DND-41 (cell line): ENCODE data around the gene NBR1.
"Not testable (repeated sequence)": the region's sequence is repeated elsewhere in the genome, so short reads cannot be mapped to it uniquely, and the experiment has no call there.

Experiments
- ATAC-seq: fragments of 200-7000 bp; cut with Tn5 transposase; 3 replicates; pipeline ENCODE4 v1.9.1; 2021; ENCODE audit warnings: low read depth; ENCODE audit not compliant: insufficient read depth
- DNase-seq: peaks from one replicate; pipeline ENCODE4 v3.0.0-alpha.2; 2020
- H2AFZ ChIP-seq: 2 replicates; pipeline ENCODE4 v1.6.0; 2012; ENCODE audit warnings: low read depth, low read length
- H3K27ac ChIP-seq: 2 replicates; pipeline ENCODE4 v1.5.1; 2012; ENCODE audit warnings: low read length, inconsistent platforms
- H3K27me3 ChIP-seq: fragments of 200-600 bp; sonication (generic); 2 replicates; pipeline ENCODE4 v1.6.0; 2012; ENCODE audit warnings: low read length, mild to moderate bottlenecking, inconsistent platforms; ENCODE audit not compliant: insufficient read depth, poor library complexity
- H3K36me3 ChIP-seq: 2 replicates; pipeline ENCODE4 v1.5.1; 2012; ENCODE audit warnings: low read length, inconsistent platforms; ENCODE audit not compliant: insufficient read depth
- H3K4me1 ChIP-seq: 2 replicates; pipeline ENCODE4 v1.5.1; 2012; ENCODE audit warnings: mild to moderate bottlenecking, low read length; ENCODE audit not compliant: insufficient read depth
- H3K4me2 ChIP-seq: 2 replicates; pipeline ENCODE4 v1.6.0; 2012; ENCODE audit warnings: mild to moderate bottlenecking, moderate library complexity, low read length, inconsistent platforms; ENCODE audit not compliant: insufficient read depth
- H3K4me3 ChIP-seq, 2 experiments: fragments of 200-600 bp in 1 of 2; shearing (Covaris generic) in 1 of 2; 2 replicates each; pipeline ENCODE4 v1.5.1; 2012 to 2016; ENCODE audit warnings: inconsistent platforms in 2 of 2, low read length in 2 of 2, mild to moderate bottlenecking in 2 of 2, low read depth in 1 of 2, moderate library complexity in 1 of 2
- H3K79me2 ChIP-seq: 2 replicates; pipeline ENCODE4 v1.6.0; 2012; ENCODE audit warnings: low read length, inconsistent platforms; ENCODE audit not compliant: insufficient read depth
- H3K9ac ChIP-seq: 2 replicates; pipeline ENCODE4 v1.6.0; 2012; ENCODE audit warnings: low read depth, mild to moderate bottlenecking, inconsistent platforms, low read length, moderate library complexity
- H3K9me3 ChIP-seq: 2 replicates; pipeline ENCODE4 v1.5.1; 2012; ENCODE audit warnings: low read length, moderate library complexity, mild to moderate bottlenecking, inconsistent platforms; ENCODE audit not compliant: insufficient read depth, severe bottlenecking
- H4K20me1 ChIP-seq: 2 replicates; pipeline ENCODE4 v1.6.0; 2012; ENCODE audit warnings: low read length; ENCODE audit not compliant: insufficient read depth

NBR1 gene

DNA sequence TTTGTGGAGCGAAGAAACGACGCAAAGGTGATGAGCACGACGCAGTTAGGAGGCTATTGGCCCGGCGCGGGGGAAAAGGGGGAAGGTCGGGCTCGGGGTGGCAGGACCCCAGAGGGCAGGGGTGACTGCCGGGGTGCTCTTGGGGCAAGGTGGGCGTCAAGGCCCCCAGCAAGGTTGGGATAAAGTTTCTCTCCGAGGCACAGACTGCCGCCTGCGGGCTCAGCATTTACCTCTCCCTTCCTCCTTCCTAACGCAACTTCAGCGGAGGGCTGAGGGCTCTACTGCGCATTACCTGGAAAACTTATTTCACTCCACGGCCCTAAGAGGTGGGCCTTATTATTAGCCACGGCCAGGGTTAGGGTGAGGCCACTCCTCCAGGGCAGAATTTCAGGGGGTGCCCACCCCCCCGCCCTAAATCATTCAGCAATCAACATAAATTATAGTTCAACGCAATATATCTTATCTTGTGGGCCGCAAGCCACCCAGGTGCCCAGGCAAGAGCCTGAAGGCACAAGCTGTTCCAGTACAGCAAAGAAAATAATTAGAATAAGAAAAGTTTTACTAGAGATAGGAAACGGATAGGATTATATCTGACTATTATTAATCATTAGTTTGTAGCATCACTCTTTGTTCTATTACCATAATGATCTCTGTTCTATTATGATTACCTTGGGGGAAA lies 61.1 kb downstream of the NBR1 start:
- H3K9ac ChIP-seq, H3K4me3 ChIP-seq, H3K27ac ChIP-seq, H3K4me2 ChIP-seq, ATAC-seq, H3K36me3 ChIP-seq, H3K9me3 ChIP-seq, H3K79me2 ChIP-seq, H4K20me1 ChIP-seq, H2AFZ ChIP-seq, H3K27me3 ChIP-seq, H3K4me1 ChIP-seq: not testable (repeated sequence)
- peak; percentile 21 for DNase-seq

DNA sequence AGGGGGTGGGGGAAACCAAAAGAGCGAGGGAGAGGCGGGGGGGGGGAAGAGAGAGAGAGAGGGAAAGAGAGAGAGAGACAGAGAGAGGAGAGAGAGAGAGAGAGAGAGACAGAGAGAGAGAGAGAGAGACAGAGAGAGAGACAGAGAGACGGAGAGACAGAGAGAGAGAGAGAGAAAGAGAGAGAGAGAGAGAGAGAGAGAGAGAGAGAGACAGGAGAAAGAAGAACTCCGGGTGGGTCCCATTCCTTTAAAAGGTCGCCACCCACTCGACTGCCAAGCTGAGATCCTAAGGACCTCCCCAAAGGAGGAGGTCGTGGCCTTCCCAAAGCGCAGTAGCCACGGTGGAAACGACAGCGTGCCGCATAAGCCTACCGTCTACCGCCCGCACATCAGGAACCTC lies 62.2 kb downstream of the NBR1 start:
- not testable (repeated sequence) for H3K27ac ChIP-seq, H3K36me3 ChIP-seq, H3K9ac ChIP-seq, H3K9me3 ChIP-seq, H3K4me1 ChIP-seq, H3K4me3 ChIP-seq, H2AFZ ChIP-seq, H3K27me3 ChIP-seq, H3K4me2 ChIP-seq, DNase-seq, ATAC-seq, H4K20me1 ChIP-seq, H3K79me2 ChIP-seq

DNA sequence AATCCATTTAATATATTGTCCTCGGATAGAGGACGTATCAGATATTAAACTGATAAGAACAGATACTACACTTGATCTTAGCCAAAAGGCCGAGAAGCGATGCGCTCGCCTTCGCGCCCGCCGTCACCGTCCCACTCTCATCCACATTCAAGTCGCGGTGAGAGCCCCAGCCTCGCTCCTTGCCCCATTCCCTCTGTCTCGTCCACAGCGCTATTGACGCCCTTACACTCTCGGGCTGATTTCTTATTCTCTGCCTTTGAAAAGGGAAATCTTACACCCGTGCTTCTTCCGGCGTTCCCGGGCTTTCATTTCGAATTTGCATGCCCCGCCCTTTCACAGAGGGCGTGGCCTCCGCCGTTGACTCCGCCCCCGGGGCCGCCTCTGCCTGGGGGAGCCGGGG lies 62.9 kb downstream of the NBR1 start, which contains the start of gene RNU2-1:
Gene RNU2-1, minus strand, starts transcription at position 101 of the 400 bp plus-strand sequence.
- not testable (repeated sequence) for H3K4me3 ChIP-seq, H3K27ac ChIP-seq, H3K27me3 ChIP-seq, H2AFZ ChIP-seq, DNase-seq, H3K36me3 ChIP-seq, H3K9me3 ChIP-seq, H3K79me2 ChIP-seq, H3K4me2 ChIP-seq, ATAC-seq, H3K4me1 ChIP-seq, H3K9ac ChIP-seq, H4K20me1 ChIP-seq

DNA sequence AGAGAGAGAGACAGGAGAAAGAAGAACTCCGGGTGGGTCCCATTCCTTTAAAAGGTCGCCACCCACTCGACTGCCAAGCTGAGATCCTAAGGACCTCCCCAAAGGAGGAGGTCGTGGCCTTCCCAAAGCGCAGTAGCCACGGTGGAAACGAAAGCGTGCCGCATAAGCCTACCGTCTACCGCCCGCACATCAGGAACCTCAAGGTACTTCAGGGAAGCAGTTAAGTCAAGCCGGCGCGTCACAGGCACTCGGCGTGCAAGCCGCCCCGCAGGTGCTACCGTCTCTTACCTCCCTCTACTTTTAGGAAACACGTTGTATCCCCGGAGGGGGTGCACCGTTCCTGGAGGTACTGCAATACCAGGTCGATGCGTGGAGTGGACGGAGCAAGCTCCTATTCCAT lies 68.6 kb downstream of the NBR1 start:
- H3K4me3 ChIP-seq, H3K36me3 ChIP-seq: not testable (repeated sequence)
- peak; percentile 56 for ATAC-seq

DNA sequence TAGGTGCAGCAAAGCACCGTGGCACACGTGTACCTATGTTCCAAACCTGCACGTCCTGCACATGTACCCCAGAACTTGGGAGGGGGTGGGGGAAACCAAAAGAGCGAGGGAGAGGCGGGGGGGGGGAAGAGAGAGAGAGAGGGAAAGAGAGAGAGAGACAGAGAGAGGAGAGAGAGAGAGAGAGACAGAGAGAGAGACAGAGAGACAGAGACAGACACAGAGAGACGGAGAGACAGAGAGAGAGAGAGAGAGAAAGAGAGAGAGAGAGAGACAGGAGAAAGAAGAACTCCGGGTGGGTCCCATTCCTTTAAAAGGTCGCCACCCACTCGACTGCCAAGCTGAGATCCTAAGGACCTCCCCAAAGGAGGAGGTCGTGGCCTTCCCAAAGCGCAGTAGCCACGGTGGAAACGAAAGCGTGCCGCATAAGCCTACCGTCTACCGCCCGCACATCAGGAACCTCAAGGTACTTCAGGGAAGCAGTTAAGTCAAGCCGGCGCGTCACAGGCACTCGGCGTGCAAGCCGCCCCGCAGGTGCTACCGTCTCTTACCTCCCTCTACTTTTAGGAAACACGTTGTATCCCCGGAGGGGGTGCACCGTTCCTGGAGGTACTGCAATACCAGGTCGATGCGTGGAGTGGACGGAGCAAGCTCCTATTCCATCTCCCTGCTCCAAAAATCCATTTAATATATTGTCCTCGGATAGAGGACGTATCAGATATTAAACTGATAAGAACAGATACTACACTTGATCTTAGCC lies 69.8 kb downstream of the NBR1 start:
- not testable (repeated sequence) for H3K4me3 ChIP-seq, H3K4me2 ChIP-seq, H3K27ac ChIP-seq, H3K9me3 ChIP-seq, H3K79me2 ChIP-seq, H3K9ac ChIP-seq, H3K36me3 ChIP-seq, H4K20me1 ChIP-seq, H2AFZ ChIP-seq, H3K4me1 ChIP-seq, H3K27me3 ChIP-seq
- peak; percentile 28 for DNase-seq
- ATAC-seq: peak; percentile 55

More for the DNA sequence above, 68.6 kb downstream of the NBR1 start:
- not testable (repeated sequence) for H3K4me1 ChIP-seq, H3K27me3 ChIP-seq, H3K4me2 ChIP-seq, H3K79me2 ChIP-seq, DNase-seq, H2AFZ ChIP-seq, H3K27ac ChIP-seq, H4K20me1 ChIP-seq, H3K9ac ChIP-seq, H3K9me3 ChIP-seq

DNA sequence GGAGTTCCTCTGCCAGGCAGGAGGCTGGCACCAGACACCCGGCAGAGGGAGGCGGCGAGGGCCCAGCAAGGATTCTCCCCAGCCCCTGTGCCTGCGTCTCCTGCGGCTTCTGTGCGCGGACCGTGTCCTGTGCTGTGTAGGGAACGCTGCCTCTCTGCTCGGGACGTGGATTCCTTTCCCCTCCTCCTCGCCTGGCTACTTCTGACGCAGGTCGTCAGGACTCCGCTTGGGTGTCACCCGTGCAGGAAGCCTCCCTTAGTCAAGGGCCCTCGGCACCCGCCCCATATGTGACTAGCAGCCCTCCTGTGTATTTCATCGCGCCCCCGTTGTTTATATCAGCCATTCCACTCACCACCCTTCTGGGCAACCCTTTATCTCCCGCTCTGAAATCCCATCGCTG lies 75.4 kb downstream of the NBR1 start:
- not testable (repeated sequence) for ATAC-seq

More for the DNA sequence above, 75.4 kb downstream of the NBR1 start:
- not testable (repeated sequence) for H3K4me1 ChIP-seq, H3K27me3 ChIP-seq, H3K27ac ChIP-seq, H2AFZ ChIP-seq, H3K9ac ChIP-seq, H3K4me2 ChIP-seq, H3K36me3 ChIP-seq, H3K79me2 ChIP-seq, DNase-seq, H3K4me3 ChIP-seq, H3K9me3 ChIP-seq, H4K20me1 ChIP-seq
